Measurements from ENCODE around the gene KHDRBS2.

- TF ChIP-seq POLR2AphosphoS5 (IDR thresholded peaks at IDR 0.05) (no peak), CTCF (IDR thresholded peaks at IDR 0.05) (no peak), POLR2A (IDR thresholded peaks at IDR 0.05) (no peak)
Observed at GRCh38 chr6:61977099-61977498, 308.9 kb downstream of the KHDRBS2 start.
